HepG2 (cell line): ENCODE data around the gene STARD13. TPM values are rescaled to one million over a fixed set of nuclear protein-coding genes. Genes with fewer than 3 reads are reported as not detected.

ENCODE experiments used
- ARID4A ChIP-seq: sonication (generic); formaldehyde crosslinking; IDR thresholded peaks from 2 replicates; pipeline ENCODE4 v1.5.0; 2020; ENCODE audit warnings: mild to moderate bottlenecking, missing genetic modification reagents, borderline replicate concordance
- FOXP4 ChIP-seq: sonication (generic); formaldehyde crosslinking; IDR thresholded peaks from 2 replicates; pipeline ENCODE4 v1.4.0; 2020; ENCODE audit warnings: missing genetic modification reagents
- HOXD1 ChIP-seq: sonication (generic); formaldehyde crosslinking; IDR thresholded peaks from 2 replicates; pipeline ENCODE4 v1.5.0; 2020; ENCODE audit warnings: missing genetic modification reagents
- RBFOX2 ChIP-seq: fragments of 200-400 bp; formaldehyde crosslinking; IDR thresholded peaks from 2 replicates; pipeline ENCODE4 v1.6.1; 2017; ENCODE audit warnings: low read depth, mild to moderate bottlenecking, low read length
- ZBTB2 ChIP-seq: sonication (generic); formaldehyde crosslinking; IDR thresholded peaks from 2 replicates; pipeline ENCODE4 v1.8.0; 2022; ENCODE audit warnings: low read depth, missing genetic modification reagents
- ZBTB37 ChIP-seq: sonication (generic); formaldehyde crosslinking; IDR thresholded peaks from 2 replicates; pipeline ENCODE4 v1.4.0; 2020; ENCODE audit warnings: mild to moderate bottlenecking, missing genetic modification reagents
- ZNF142 ChIP-seq: sonication (generic); formaldehyde crosslinking; IDR thresholded peaks from 2 replicates; pipeline ENCODE4 v1.4.0; 2020; ENCODE audit warnings: missing genetic modification reagents
- polyA plus RNA-seq, 8 experiments: library from polyadenylated mRNA; depleted of rRNA in 3 of 8; stranded (reverse) in 7 of 8; unstranded in 1 of 8; fragments of >200 nt; fragmentation: Illumina TruSeq in 4 of 8; extraction: Trizol in 4 of 8; gene quantifications; 2 replicates each; pipeline versions ENCODE4 v1.2.1 to v1.2.3, GENCODE V29; 2011 to 2016; ENCODE audit warnings: low read depth in 4 of 8, missing spikeins in 1 of 8, mixed read lengths in 1 of 8; ENCODE audit not compliant: insufficient read depth in 1 of 8
- total RNA-seq, 5 experiments: library from RNA; depleted of rRNA; stranded (reverse); fragments of >200 nt; fragmentation: Illumina TruSeq; extraction: Trizol; gene quantifications; 2 replicates each; pipeline ENCODE4 v1.2.3, GENCODE V29; 2016; ENCODE audit warnings: low read depth in 1 of 5

STARD13 gene
- total and polyA plus RNA-seq, 2 of the 13 experiments (the other 11 are each of a cell fraction or from before 2014, with no cell fraction given): 12.8 to 14.3 TPM

- TF ChIP-seq ARID4A: peak; percentile 20; the same call in 1 of the 2 replicates
- no peak for TF ChIP-seq HOXD1 (CRISPR knock-in tag)
- TF ChIP-seq ZBTB37: no peak
- 0 out of 2 replicates have a peak, but pooled peaks have one; percentile 38 for TF ChIP-seq ZBTB2 (CRISPR knock-in tag)
- TF ChIP-seq FOXP4 (CRISPR knock-in tag): peak; percentile 85
- no peak for TF ChIP-seq ZNF142 (CRISPR knock-in tag)
- TF ChIP-seq RBFOX2: peak; percentile 44; the same call in 1 of the 2 replicates
Measured at GRCh38 chr13:33229446-33230177, 55.9 kb downstream of the STARD13 start (continued).
